Hepatocyte (in vitro differentiated cells): ENCODE measurements around the gene C1QTNF3. TPM values are rescaled to one million over a fixed set of nuclear protein-coding genes. Genes with fewer than 3 reads are reported as not detected.

Experiments used
- DNase-seq: peaks from one replicate; pipeline ENCODE4 v3.0.0-alpha.2; 2016; ENCODE audit warnings: low spot score
- H2AFZ ChIP-seq: fragments of 200-600 bp; sonication (generic); 2 replicates; pipeline ENCODE4 v1.6.0; 2016; ENCODE audit warnings: antibody characterized with exemption, mild to moderate bottlenecking
- H3K27ac ChIP-seq: fragments of 200-600 bp; sonication (generic); 2 replicates; pipeline ENCODE4 v1.5.1; 2016; ENCODE audit warnings: mild to moderate bottlenecking
- H3K27me3 ChIP-seq: fragments of 200-600 bp; sonication (generic); 2 replicates; pipeline ENCODE4 v1.6.1; 2016
- H3K36me3 ChIP-seq: fragments of 200-600 bp; sonication (generic); replicated peaks from 2 replicates; pipeline ENCODE4 v1.5.1; 2016; ENCODE audit warnings: low read depth; ENCODE audit not compliant: insufficient read depth
- H3K4me1 ChIP-seq: fragments of 200-600 bp; sonication (generic); 2 replicates; pipeline ENCODE4 v1.5.1; 2016; ENCODE audit warnings: mild to moderate bottlenecking, moderate library complexity; ENCODE audit not compliant: insufficient read depth
- H3K4me2 ChIP-seq: fragments of 200-600 bp; sonication (generic); 2 replicates; pipeline ENCODE4 v1.6.0; 2016
- H3K4me3 ChIP-seq: fragments of 200-600 bp; sonication (generic); 2 replicates; pipeline ENCODE4 v1.5.1; 2016; ENCODE audit warnings: mild to moderate bottlenecking
- H3K79me2 ChIP-seq: fragments of 200-600 bp; sonication (generic); 2 replicates; pipeline ENCODE4 v1.6.0; 2017; ENCODE audit warnings: mild to moderate bottlenecking
- H3K9me2 ChIP-seq: fragments of 200-600 bp; sonication (generic); replicated peaks from 2 replicates; pipeline ENCODE4 v1.6.0; 2017; ENCODE audit warnings: mild to moderate bottlenecking; ENCODE audit not compliant: insufficient read depth
- H3K9me3 ChIP-seq: fragments of 200-600 bp; sonication (generic); 2 replicates; pipeline ENCODE4 v1.5.1; 2016; ENCODE audit warnings: low read depth, mild to moderate bottlenecking
- H4K20me1 ChIP-seq: fragments of 200-600 bp; sonication (generic); 2 replicates; pipeline ENCODE4 v1.6.0; 2016; ENCODE audit warnings: mild to moderate bottlenecking; ENCODE audit not compliant: insufficient read depth, poor library complexity, severe bottlenecking
- EZH2 ChIP-seq: fragments of 200-600 bp; sonication (generic); IDR thresholded peaks from 2 replicates; pipeline ENCODE4 v1.6.1; 2016; ENCODE audit warnings: antibody characterized with exemption, mild to moderate bottlenecking, borderline replicate concordance
- EZH2phosphoT487 ChIP-seq: fragments of 200-600 bp; sonication (generic); IDR thresholded peaks from one replicate; pipeline ENCODE4 v1.6.1; 2018; ENCODE audit warnings: antibody characterized with exemption, mild to moderate bottlenecking, low read depth, moderate library complexity; ENCODE audit not compliant: unreplicated experiment, severe bottlenecking
- WGBS: methylation state at CpG from one replicate; pipeline ENCODE4 v1.1.6; 2016; ENCODE audit warnings: low lambda C conversion rate; ENCODE audit errors: missing lambda C conversion rate; 5-methylcytosine and 5-hydroxymethylcytosine counted together
- polyA plus RNA-seq: library from polyadenylated mRNA; unstranded; fragments of >200 nt; fragmentation: Nextera tagmentation; extraction: Ambion mirVana; gene quantifications from 2 replicates; pipeline ENCODE4 v1.2.1, GENCODE V29; 2016
- total RNA-seq: library from RNA; depleted of rRNA; stranded (reverse); fragments of >200 nt; gene quantifications from 2 replicates; pipeline ENCODE4 v1.2.3, GENCODE V29; 2014
- TF ChIP-seq, protein P1 (sequence below): fragments of 200-600 bp; sonication (generic); IDR thresholded peaks from 2 replicates; pipeline ENCODE4 v1.5.1; 2016; ENCODE audit warnings: antibody characterized with exemption, mild to moderate bottlenecking; ENCODE audit not compliant: poor library complexity

Gene C1QTNF3
- total and polyA plus RNA-seq, 2 experiments from 2014 or later = 2.7 to 7.4 TPM

DNA sequence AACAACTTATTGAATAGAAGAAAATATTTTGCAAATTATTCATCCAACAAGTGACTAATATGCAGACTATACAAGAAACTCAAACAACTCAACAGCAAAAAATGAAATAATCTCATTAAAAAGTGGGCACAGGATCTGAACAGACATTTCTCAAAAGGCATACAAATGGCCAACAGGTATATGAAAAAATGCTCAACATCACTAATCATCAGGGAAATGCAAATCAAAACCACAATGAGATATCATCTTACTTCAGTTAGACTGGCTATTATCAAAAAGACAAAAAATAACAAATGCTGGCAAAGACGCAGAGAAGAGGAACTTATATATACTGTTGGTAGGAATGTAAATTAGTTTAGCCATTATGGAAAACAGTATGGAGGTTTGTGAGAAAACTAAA, 33.4 kb downstream of the C1QTNF3 start:
- no peaks in the 10 kb centered on the region for H3K27me3 ChIP-seq
- H4K20me1 ChIP-seq = no peaks in the 10 kb centered on the region
- no peak overlapping the region for H2AFZ ChIP-seq
- H3K36me3 ChIP-seq = no peaks in the 10 kb centered on the region
- 54% methylated on average over 1 of the region's 1 CpG for WGBS
- peak overlapping the region; percentile 94 for H3K27ac ChIP-seq
- TF ChIP-seq EZH2 = no peak
- TF ChIP-seq, protein P1, sequence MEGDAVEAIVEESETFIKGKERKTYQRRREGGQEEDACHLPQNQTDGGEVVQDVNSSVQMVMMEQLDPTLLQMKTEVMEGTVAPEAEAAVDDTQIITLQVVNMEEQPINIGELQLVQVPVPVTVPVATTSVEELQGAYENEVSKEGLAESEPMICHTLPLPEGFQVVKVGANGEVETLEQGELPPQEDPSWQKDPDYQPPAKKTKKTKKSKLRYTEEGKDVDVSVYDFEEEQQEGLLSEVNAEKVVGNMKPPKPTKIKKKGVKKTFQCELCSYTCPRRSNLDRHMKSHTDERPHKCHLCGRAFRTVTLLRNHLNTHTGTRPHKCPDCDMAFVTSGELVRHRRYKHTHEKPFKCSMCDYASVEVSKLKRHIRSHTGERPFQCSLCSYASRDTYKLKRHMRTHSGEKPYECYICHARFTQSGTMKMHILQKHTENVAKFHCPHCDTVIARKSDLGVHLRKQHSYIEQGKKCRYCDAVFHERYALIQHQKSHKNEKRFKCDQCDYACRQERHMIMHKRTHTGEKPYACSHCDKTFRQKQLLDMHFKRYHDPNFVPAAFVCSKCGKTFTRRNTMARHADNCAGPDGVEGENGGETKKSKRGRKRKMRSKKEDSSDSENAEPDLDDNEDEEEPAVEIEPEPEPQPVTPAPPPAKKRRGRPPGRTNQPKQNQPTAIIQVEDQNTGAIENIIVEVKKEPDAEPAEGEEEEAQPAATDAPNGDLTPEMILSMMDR = no peak
- TF ChIP-seq EZH2phosphoT487 = no peak
- peaks cover 29% of the 10 kb centered on the region for H3K4me1 ChIP-seq
- no peak overlapping the region for H3K4me3 ChIP-seq
- DNase-seq = no peak
- no peaks in the 10 kb centered on the region for H3K9me2 ChIP-seq
- H3K79me2 ChIP-seq = peaks cover 26% of the 10 kb centered on the region
- no peaks in the 10 kb centered on the region for H3K9me3 ChIP-seq
- peak overlapping the region; percentile 91 for H3K4me2 ChIP-seq

DNA sequence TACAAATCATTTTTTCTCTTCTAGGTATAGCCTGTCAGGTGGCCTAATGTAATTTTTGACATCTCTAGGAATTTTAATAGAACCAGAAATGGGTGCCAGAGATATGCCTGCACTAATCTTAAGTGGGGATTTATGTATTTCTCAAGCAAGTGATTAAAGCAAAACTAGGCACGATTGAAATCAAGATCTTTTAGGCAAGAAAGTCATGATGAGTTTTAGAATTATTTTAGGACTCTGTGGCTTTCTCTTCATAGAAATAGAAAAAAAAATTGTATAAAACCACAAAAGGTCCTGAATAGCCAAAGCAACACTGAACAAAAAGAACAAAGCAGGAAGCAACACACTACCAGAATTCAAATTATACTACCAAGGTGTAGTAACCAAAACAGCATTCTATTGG, 34.2 kb downstream of the C1QTNF3 start:
- H3K36me3 ChIP-seq = no peaks in the 10 kb centered on the region

DNA sequence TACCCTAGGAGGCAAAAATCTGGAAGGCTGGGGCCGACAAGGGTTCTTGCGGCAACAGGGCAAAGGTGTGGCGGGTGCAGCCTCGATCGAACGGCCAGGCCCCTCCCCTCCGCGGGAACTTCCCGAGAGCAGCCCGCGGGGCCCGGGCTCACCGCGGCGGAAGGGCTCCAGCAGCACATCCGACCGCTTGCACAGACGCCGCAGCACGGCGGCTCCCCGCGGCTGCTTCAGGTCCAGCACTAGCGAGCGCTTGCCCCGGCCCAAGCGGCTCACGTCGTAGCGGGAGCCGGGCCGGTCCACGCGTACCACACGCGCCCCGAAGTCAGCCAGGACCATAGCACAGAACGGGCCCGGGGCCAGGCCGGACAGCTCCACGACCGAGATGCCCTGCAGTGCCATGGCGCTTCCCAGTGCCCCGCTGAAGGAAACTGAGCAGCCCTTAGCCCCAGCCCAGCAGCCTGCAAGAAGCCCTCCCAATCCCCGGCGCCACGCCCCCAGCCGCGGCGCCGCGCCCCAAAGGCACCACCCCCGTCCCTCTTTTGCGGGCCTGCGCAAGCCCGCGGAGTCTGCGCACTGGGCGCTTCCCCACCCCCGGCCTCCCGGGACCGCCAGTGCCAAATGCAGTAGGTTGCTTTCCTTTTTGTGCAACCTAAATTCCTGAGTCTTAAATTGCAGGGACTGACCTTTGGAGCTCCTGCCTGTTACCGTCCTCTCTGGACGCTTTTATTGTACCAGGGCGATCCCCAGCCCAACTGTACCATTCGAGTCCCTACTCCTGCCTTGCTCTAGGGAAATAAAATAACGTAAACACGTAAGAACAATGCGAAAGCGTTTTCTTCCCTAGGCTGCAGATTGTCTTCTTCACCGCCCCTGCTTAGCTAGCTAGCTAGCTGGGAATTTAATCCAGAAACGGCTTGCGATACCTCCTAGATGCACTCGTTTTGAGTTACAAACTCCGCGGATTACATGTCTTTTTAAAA, 35.1 kb downstream of the C1QTNF3 start, which contains the start of gene AMACR:
Gene AMACR (minus strand): TSS at position 430 of the 980 bp plus-strand sequence. CDS start 31 bp downstream, at position 399.
- H3K27me3 ChIP-seq = no peaks in the 10 kb centered on the region
- TF ChIP-seq, protein P1 = no peak
- no peak for TF ChIP-seq EZH2phosphoT487
- no peak for TF ChIP-seq EZH2
- peak; percentile 95 for DNase-seq
- H3K9me2 ChIP-seq = no peaks in the 10 kb centered on the region
- WGBS = under 1% methylated on average over 68 of the region's 76 CpGs
- peak within 1 kb of the TSS; percentile 75 for H3K4me3 ChIP-seq
- no peaks in the 10 kb centered on the region for H3K9me3 ChIP-seq
- peaks cover 27% of the 10 kb centered on the region for H3K4me1 ChIP-seq
- peak within 1 kb of the TSS; percentile 91 for H3K4me2 ChIP-seq
- H3K36me3 ChIP-seq = no peaks in the 10 kb centered on the region
- H3K27ac ChIP-seq = peak within 1 kb of the TSS; percentile 94
- no peaks in the 10 kb centered on the region for H4K20me1 ChIP-seq
- peaks cover 42% of the 10 kb centered on the region for H3K79me2 ChIP-seq
- peak within 1 kb of the TSS; percentile 95 for H2AFZ ChIP-seq

More for the DNA sequence above, 34.2 kb downstream of the C1QTNF3 start:
- no peak for TF ChIP-seq EZH2
- TF ChIP-seq EZH2phosphoT487 = no peak
- TF ChIP-seq, protein P1 = no peak
- no peak for DNase-seq
- Histone ChIP-seq H3K9me2 (no peaks in the 10 kb centered on the region), H2AFZ (peak overlapping the region; percentile 72), H3K4me3 (peak overlapping the region; percentile 68), H3K79me2 (peaks cover 33% of the 10 kb centered on the region), H3K4me2 (peak overlapping the region; percentile 91), H3K9me3 (no peaks in the 10 kb centered on the region), H3K4me1 (peaks cover 27% of the 10 kb centered on the region), H3K27me3 (no peaks in the 10 kb centered on the region), H3K27ac (peak overlapping the region; percentile 94), H4K20me1 (no peaks in the 10 kb centered on the region)
- 4% methylated on average over 1 of the region's 1 CpG for WGBS
